A549 (cell line): ENCODE measurements around the gene CYLD.

Experiments used
- CBX2 ChIP-seq: fragments of 200-600 bp; sonication (generic); IDR thresholded peaks from 2 replicates; pipeline ENCODE4 v1.6.1; 2016; ENCODE audit warnings: low read depth, mild to moderate bottlenecking, borderline replicate concordance
- CHD2 ChIP-seq: fragments of 150-350 bp; IDR thresholded peaks from 2 replicates; pipeline ENCODE4 v1.6.1; 2014; ENCODE audit warnings: low read length; ENCODE audit not compliant: partially characterized antibody
- CTCF ChIP-seq: fragments of >200 bp; sonication (Bioruptor Twin); formaldehyde crosslinking; IDR thresholded peaks from 3 replicates; pipeline ENCODE4 v1.5.1; 2016
- EHF ChIP-seq: fragments of 250-450 bp; sonication (Bioruptor Pico); IDR thresholded peaks from 2 replicates; pipeline ENCODE4 v1.5.0; 2020; ENCODE audit warnings: mild to moderate bottlenecking
- EHMT2 ChIP-seq: fragments of 200-600 bp; sonication (generic); IDR thresholded peaks from 2 replicates; pipeline ENCODE4 v1.6.1; 2016; ENCODE audit warnings: antibody characterized with exemption, low read depth, mild to moderate bottlenecking, moderate library complexity
- ELK1 ChIP-seq: fragments of 150-350 bp; IDR thresholded peaks from 2 replicates; pipeline ENCODE4 v1.6.1; 2014; ENCODE audit warnings: low read depth, mild to moderate bottlenecking, low read length
- EP300 ChIP-seq, 2 experiments: fragments of >200 bp; sonication (Bioruptor Twin); formaldehyde crosslinking; IDR thresholded peaks; 2 replicates in 1 of 2; 3 replicates in 1 of 2; pipeline ENCODE4 v1.6.1; 2016 to 2017
- HMGXB4 ChIP-seq: fragments of 250-450 bp; sonication (Bioruptor Pico); IDR thresholded peaks from 2 replicates; pipeline ENCODE4 v1.5.0; 2021; ENCODE audit warnings: mild to moderate bottlenecking, moderate library complexity, borderline replicate concordance
- POLR2A ChIP-seq: IDR thresholded peaks from 2 replicates; pipeline ENCODE4 v1.6.1; 2012; ENCODE audit warnings: mild to moderate bottlenecking, low read length
- TF ChIP-seq, protein P1 (sequence below): IDR thresholded peaks from 2 replicates; pipeline ENCODE4 v1.6.1; 2012

DNA sequence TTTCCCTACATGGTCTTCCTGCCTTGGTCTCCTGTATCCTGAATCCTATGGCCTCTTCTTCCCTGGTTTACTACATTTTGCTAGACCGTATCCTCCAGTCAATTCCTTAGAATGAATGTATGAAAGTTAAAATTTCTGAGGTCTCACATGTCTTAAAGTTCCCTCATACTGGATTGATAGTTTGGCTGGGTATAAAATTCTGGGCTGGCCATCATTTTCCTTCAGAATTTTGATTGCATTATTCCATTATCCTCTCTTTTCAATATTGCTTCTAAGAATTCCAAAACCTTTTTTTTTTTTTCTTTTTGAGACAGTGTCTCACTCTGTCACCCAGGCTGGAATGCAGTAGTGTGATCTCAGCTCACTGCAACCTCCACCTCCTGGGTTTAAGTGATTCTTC is 37.6 kb upstream of the CYLD start:
- no peak for TF ChIP-seq CTCF
- TF ChIP-seq CBX2: no peak
- TF ChIP-seq HMGXB4 (CRISPR knock-in tag): no peak
- TF ChIP-seq CHD2: no peak
- TF ChIP-seq POLR2A: no peak
- TF ChIP-seq EHMT2: no peak
- no peak for TF ChIP-seq EHF
- TF ChIP-seq, protein P1, sequence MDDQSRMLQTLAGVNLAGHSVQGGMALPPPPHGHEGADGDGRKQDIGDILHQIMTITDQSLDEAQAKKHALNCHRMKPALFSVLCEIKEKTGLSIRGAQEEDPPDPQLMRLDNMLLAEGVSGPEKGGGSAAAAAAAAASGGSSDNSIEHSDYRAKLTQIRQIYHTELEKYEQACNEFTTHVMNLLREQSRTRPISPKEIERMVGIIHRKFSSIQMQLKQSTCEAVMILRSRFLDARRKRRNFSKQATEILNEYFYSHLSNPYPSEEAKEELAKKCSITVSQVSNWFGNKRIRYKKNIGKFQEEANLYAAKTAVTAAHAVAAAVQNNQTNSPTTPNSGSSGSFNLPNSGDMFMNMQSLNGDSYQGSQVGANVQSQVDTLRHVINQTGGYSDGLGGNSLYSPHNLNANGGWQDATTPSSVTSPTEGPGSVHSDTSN: no peak
- TF ChIP-seq ELK1: no peak
- no peak for TF ChIP-seq EP300 (IDR thresholded peaks at IDR 0.05)
